ENCODE data around the gene HMCN1.

HMCN1 gene

GRCh38 chr1:185972096-185972850, 238.1 kb downstream of the HMCN1 start:
- 29% methylated on average over 1 of the region's 3 CpGs for WGBS
- H3K79me1 ChIP-seq (replicated peaks; ENCODE audit: low read length, poor library complexity, severe bottlenecking), result no peaks in the 10 kb centered on the region
- no peak overlapping the region for H4K8ac ChIP-seq (ENCODE audit: low read length)
- H3K27ac ChIP-seq (ENCODE audit: low read length, poor library complexity, severe bottlenecking), result peak overlapping the region; percentile 98
- H2BK120ac ChIP-seq (ENCODE audit: low read depth, low read length), result no peak overlapping the region
- no peaks in the 10 kb centered on the region for H3K9me3 ChIP-seq (ENCODE audit: control insufficient read depth, low read length)
- H2AK5ac ChIP-seq (ENCODE audit: low read length, severe bottlenecking), result peak overlapping the region; percentile 62
- peak overlapping the region; percentile 2 for H3K9ac ChIP-seq (ENCODE audit: low read length)
- no peak overlapping the region for H3K18ac ChIP-seq (ENCODE audit: low read depth in 1 of 2, low read length in 2 of 2)
- H2BK15ac ChIP-seq (ENCODE audit: low read depth, poor library complexity, severe bottlenecking), result no peak overlapping the region
- peak overlapping the region; percentile 74 for H2BK5ac ChIP-seq (ENCODE audit: low read depth, low read length, poor library complexity, severe bottlenecking)
- no peak overlapping the region for H4K91ac ChIP-seq (ENCODE audit: low read length)
- no peak overlapping the region for H3K14ac ChIP-seq (ENCODE audit: low read length in 2 of 2)
- peaks cover 2% of the 10 kb centered on the region for H3K4me1 ChIP-seq (ENCODE audit: control insufficient read depth, insufficient read depth, low read depth, low read length)
- H3K27me3 ChIP-seq (ENCODE audit: control insufficient read depth in 1 of 2, insufficient read depth in 1 of 2, low read length in 2 of 2), result no peaks in the 10 kb centered on the region
- H2AFZ ChIP-seq (ENCODE audit: low read depth, low read length), result no peak overlapping the region
- H3K36me3 ChIP-seq (ENCODE audit: control insufficient read depth in 1 of 2, insufficient read depth in 2 of 2, low read depth in 1 of 2, low read length in 2 of 2), result peaks cover 0 to 51% of the 10 kb centered on the region in 2 experiments
- peak overlapping the region in 1 of 2 experiments; percentile 18 for H2BK12ac ChIP-seq (ENCODE audit: low read length in 2 of 2)
- DNase-seq, result peak; percentile 44
- no peak overlapping the region for H3K4ac ChIP-seq (ENCODE audit: low read depth in 1 of 2, low read length in 2 of 2)
- no peak overlapping the region for H3K23ac ChIP-seq (ENCODE audit: low read length in 2 of 2)
- H3K4me3 ChIP-seq (ENCODE audit: insufficient read depth in 1 of 2, low read depth in 1 of 2, low read length in 2 of 2), result no peak overlapping the region
- H3K4me2 ChIP-seq (ENCODE audit: low read length, poor library complexity, severe bottlenecking), result no peak overlapping the region

- no CpG with 5 or more reads among the region's 1 CpG for WGBS
- H3K14ac ChIP-seq (ENCODE audit: low read length in 2 of 2), result no peak overlapping the region
- H2BK120ac ChIP-seq (ENCODE audit: low read depth, low read length), result no peak overlapping the region
Measured at GRCh38 chr1:185973645-185974044, 239.5 kb downstream of the HMCN1 start.

GRCh38 chr1:185974367-185975170, 240.4 kb downstream of the HMCN1 start:
- Histone ChIP-seq H3K23ac (ENCODE audit: low read length in 2 of 2) (no peak overlapping the region), H3K27ac (ENCODE audit: low read length, poor library complexity, severe bottlenecking) (peak overlapping the region; percentile 78), H4K91ac (ENCODE audit: low read length) (no peak overlapping the region), H2BK120ac (ENCODE audit: low read depth, low read length) (no peak overlapping the region), H2BK15ac (ENCODE audit: low read depth, poor library complexity, severe bottlenecking) (no peak overlapping the region), H3K4me1 (ENCODE audit: control insufficient read depth, insufficient read depth, low read depth, low read length) (no peaks in the 10 kb centered on the region), H3K9me3 (ENCODE audit: control insufficient read depth, low read length) (no peaks in the 10 kb centered on the region), H3K4me2 (ENCODE audit: low read length, poor library complexity, severe bottlenecking) (no peak overlapping the region), H3K27me3 (ENCODE audit: control insufficient read depth in 1 of 2, insufficient read depth in 1 of 2, low read length in 2 of 2) (no peaks in the 10 kb centered on the region), H2AFZ (ENCODE audit: low read depth, low read length) (no peak overlapping the region), H2BK12ac (ENCODE audit: low read length in 2 of 2) (no peak overlapping the region), H4K8ac (ENCODE audit: low read length) (no peak overlapping the region), H3K18ac (ENCODE audit: low read depth in 1 of 2, low read length in 2 of 2) (peak overlapping the region in 1 of 2 experiments; percentile 77), H3K4ac (ENCODE audit: low read depth in 1 of 2, low read length in 2 of 2) (no peak overlapping the region), H3K4me3 (ENCODE audit: insufficient read depth in 1 of 2, low read depth in 1 of 2, low read length in 2 of 2) (no peak overlapping the region), H3K14ac (ENCODE audit: low read length in 2 of 2) (no peak overlapping the region), H2BK5ac (ENCODE audit: low read depth, low read length, poor library complexity, severe bottlenecking) (peak overlapping the region; percentile 82), H2AK5ac (ENCODE audit: low read length, severe bottlenecking) (peak overlapping the region; percentile 98), H3K9ac (ENCODE audit: low read length) (peak overlapping the region; percentile 34), H3K36me3 (ENCODE audit: control insufficient read depth in 1 of 2, insufficient read depth in 2 of 2, low read depth in 1 of 2, low read length in 2 of 2) (peaks cover 0 to 63% of the 10 kb centered on the region in 2 experiments), H3K79me1 (replicated peaks; ENCODE audit: low read length, poor library complexity, severe bottlenecking) (no peaks in the 10 kb centered on the region)
- no peak for DNase-seq
- 100% methylated on average over 1 of the region's 3 CpGs for WGBS

More at GRCh38 chr1:185973645-185974044, 239.5 kb downstream of the HMCN1 start:
- Histone ChIP-seq H2BK12ac (ENCODE audit: low read length in 2 of 2) (no peak overlapping the region), H2BK5ac (ENCODE audit: low read depth, low read length, poor library complexity, severe bottlenecking) (no peak overlapping the region), H3K36me3 (ENCODE audit: control insufficient read depth in 1 of 2, insufficient read depth in 2 of 2, low read depth in 1 of 2, low read length in 2 of 2) (peaks cover 0 to 55% of the 10 kb centered on the region in 2 experiments), H3K79me1 (replicated peaks; ENCODE audit: low read length, poor library complexity, severe bottlenecking) (no peaks in the 10 kb centered on the region), H3K27ac (ENCODE audit: low read length, poor library complexity, severe bottlenecking) (peak overlapping the region; percentile 98), H3K4me2 (ENCODE audit: low read length, poor library complexity, severe bottlenecking) (no peak overlapping the region), H4K8ac (ENCODE audit: low read length) (no peak overlapping the region), H2AFZ (ENCODE audit: low read depth, low read length) (no peak overlapping the region), H2BK15ac (ENCODE audit: low read depth, poor library complexity, severe bottlenecking) (no peak overlapping the region), H3K9me3 (ENCODE audit: control insufficient read depth, low read length) (no peaks in the 10 kb centered on the region), H3K23ac (ENCODE audit: low read length in 2 of 2) (no peak overlapping the region), H3K9ac (ENCODE audit: low read length) (peak overlapping the region; percentile 70), H3K4me3 (ENCODE audit: insufficient read depth in 1 of 2, low read depth in 1 of 2, low read length in 2 of 2) (no peak overlapping the region), H4K91ac (ENCODE audit: low read length) (no peak overlapping the region), H2AK5ac (ENCODE audit: low read length, severe bottlenecking) (no peak overlapping the region), H3K18ac (ENCODE audit: low read depth in 1 of 2, low read length in 2 of 2) (no peak overlapping the region), H3K4ac (ENCODE audit: low read depth in 1 of 2, low read length in 2 of 2) (no peak overlapping the region), H3K27me3 (ENCODE audit: control insufficient read depth in 1 of 2, insufficient read depth in 1 of 2, low read length in 2 of 2) (no peaks in the 10 kb centered on the region), H3K4me1 (ENCODE audit: control insufficient read depth, insufficient read depth, low read depth, low read length) (no peaks in the 10 kb centered on the region)
- peak; percentile 76 for DNase-seq

GRCh38 chr1:185980891-185981290, 246.7 kb downstream of the HMCN1 start:
- 100% methylated on average over 1 of the region's 1 CpG for WGBS
- H3K4me1 ChIP-seq (ENCODE audit: control insufficient read depth, insufficient read depth, low read depth, low read length), result no peaks in the 10 kb centered on the region
- H3K79me1 ChIP-seq (replicated peaks; ENCODE audit: low read length, poor library complexity, severe bottlenecking), result no peaks in the 10 kb centered on the region
- H2BK120ac ChIP-seq (ENCODE audit: low read depth, low read length), result no peak overlapping the region
- H3K18ac ChIP-seq (ENCODE audit: low read depth in 1 of 2, low read length in 2 of 2), result no peak overlapping the region
- H3K4me2 ChIP-seq (ENCODE audit: low read length, poor library complexity, severe bottlenecking), result no peak overlapping the region
- H3K4me3 ChIP-seq (ENCODE audit: insufficient read depth in 1 of 2, low read depth in 1 of 2, low read length in 2 of 2), result no peak overlapping the region
- DNase-seq, result no peak
- no peak overlapping the region for H3K4ac ChIP-seq (ENCODE audit: low read depth in 1 of 2, low read length in 2 of 2)
- no peaks in the 10 kb centered on the region for H3K27me3 ChIP-seq (ENCODE audit: control insufficient read depth in 1 of 2, insufficient read depth in 1 of 2, low read length in 2 of 2)
- no peaks in the 10 kb centered on the region for H3K9me3 ChIP-seq (ENCODE audit: control insufficient read depth, low read length)
- no peak overlapping the region for H4K91ac ChIP-seq (ENCODE audit: low read length)
- peaks cover 3 to 63% of the 10 kb centered on the region in 2 experiments for H3K36me3 ChIP-seq (ENCODE audit: control insufficient read depth in 1 of 2, insufficient read depth in 2 of 2, low read depth in 1 of 2, low read length in 2 of 2)
- H3K27ac ChIP-seq (ENCODE audit: low read length, poor library complexity, severe bottlenecking), result no peak overlapping the region
- H2BK5ac ChIP-seq (ENCODE audit: low read depth, low read length, poor library complexity, severe bottlenecking), result no peak overlapping the region
- H2AK5ac ChIP-seq (ENCODE audit: low read length, severe bottlenecking), result no peak overlapping the region
- H3K23ac ChIP-seq (ENCODE audit: low read length in 2 of 2), result no peak overlapping the region
- H2BK12ac ChIP-seq (ENCODE audit: low read length in 2 of 2), result no peak overlapping the region
- no peak overlapping the region for H3K14ac ChIP-seq (ENCODE audit: low read length in 2 of 2)
- no peak overlapping the region for H3K9ac ChIP-seq (ENCODE audit: low read length)
- no peak overlapping the region for H2BK15ac ChIP-seq (ENCODE audit: low read depth, poor library complexity, severe bottlenecking)
- no peak overlapping the region for H4K8ac ChIP-seq (ENCODE audit: low read length)
- H2AFZ ChIP-seq (ENCODE audit: low read depth, low read length), result no peak overlapping the region
